Fibroblast of skin of left biceps (primary cell): ENCODE data around the gene SRCIN1.

Experiments
- DNase-seq, 2 experiments: peaks; one replicate each; pipeline ENCODE4 v3.0.0-alpha.2; 2013; ENCODE audit warnings: low read depth in 2 of 2

The SRCIN1 gene

DNA sequence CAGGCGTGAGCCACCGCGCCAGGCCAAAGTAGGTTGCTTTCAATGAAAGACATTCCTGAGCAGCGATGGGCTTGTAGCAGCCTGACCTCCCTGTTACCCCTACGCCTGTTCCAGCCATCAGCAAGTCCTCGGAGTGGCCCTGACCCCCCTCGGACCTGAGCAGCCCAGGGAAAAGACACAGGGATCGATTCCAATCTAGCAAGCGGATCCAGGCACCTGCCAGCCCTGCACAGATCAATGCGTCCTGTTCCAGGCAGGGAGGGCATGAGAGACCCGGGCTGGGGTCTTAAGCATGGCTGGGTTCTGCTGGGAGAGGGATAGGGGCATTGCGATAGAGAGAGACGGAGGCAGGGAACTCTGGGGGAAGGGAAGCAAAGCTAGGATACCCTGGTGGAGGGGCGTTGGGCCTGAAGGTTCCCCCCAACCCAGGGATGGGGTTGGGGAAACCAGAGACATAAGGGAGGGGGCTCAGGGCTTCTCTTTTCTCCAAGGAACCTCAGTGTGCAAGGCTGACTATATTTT is 21.9 kb downstream of the SRCIN1 start:
- DNase-seq, result no peak

- no peak for DNase-seq
These were observed 22.6 kb downstream of the SRCIN1 start for GRCh38 chr17:38583176-38583575.

DNA sequence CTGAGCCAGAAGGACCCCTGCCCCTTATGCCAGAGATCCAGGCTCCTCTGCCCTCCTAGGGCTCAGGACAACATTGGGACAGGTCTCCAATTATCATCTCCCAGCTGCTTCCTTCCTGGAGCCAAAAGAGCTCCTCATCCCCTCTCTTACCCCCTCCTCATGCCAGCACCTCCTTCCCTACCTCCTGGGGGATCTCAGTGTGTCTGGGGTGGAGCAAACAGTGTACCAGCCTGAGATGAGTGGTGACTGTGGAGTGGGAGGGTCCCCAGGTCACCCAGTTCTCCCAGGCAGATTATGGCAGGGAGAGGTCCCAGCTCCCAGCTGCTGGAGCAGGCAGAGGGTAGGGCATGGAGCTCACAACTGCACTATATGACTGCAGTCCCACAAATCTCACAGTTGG is 23.7 kb downstream of the SRCIN1 start:
- no peak for DNase-seq

- no peak for DNase-seq
These were observed 25.8 kb downstream of the SRCIN1 start for GRCh38 chr17:38579934-38580333.

- no peak for DNase-seq
These were observed 26.7 kb downstream of the SRCIN1 start for GRCh38 chr17:38579083-38579480.

DNA sequence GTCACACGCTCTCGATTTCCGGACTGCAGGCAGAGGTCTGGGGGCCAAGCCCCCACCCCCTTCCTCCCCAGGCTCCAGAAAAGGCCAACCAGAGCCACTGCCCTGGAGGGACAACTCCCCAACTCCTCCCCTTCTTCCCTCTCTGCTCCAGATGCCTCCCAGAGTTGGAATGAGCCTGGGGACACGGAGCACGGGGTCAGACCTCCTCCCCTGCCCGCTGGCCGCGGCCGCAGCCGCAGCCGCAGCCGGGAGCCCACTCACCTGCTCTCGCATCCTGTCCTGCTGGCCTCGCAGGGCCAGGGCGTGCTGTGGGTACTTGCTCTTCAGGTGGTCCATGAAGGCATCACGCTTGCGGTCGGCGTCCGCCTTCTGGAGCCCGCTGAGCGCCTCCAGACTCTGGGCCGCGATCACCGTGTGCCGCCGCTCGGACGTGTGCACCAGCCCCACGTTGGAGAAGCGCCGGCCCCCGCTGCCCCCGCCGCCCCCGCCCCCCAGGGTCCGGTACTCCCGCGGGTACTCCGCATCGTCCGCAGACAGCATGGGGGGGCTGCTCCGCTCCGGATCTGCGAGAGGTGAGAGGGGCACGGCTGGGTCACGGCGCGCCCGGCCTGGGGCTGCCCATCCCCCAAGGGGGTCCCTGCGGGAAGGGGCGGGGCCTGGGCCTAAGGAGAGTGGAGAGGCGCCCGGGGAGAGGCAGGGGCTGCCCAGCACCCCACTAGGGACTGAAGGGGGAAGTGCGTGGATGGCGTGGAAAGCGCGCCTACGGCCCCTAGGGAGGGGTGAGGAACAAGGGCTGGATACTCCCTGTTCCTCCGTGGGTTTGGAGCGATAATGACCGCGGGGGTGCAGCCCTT is 27.3 kb downstream of the SRCIN1 start:
- DNase-seq, result no peak

DNA sequence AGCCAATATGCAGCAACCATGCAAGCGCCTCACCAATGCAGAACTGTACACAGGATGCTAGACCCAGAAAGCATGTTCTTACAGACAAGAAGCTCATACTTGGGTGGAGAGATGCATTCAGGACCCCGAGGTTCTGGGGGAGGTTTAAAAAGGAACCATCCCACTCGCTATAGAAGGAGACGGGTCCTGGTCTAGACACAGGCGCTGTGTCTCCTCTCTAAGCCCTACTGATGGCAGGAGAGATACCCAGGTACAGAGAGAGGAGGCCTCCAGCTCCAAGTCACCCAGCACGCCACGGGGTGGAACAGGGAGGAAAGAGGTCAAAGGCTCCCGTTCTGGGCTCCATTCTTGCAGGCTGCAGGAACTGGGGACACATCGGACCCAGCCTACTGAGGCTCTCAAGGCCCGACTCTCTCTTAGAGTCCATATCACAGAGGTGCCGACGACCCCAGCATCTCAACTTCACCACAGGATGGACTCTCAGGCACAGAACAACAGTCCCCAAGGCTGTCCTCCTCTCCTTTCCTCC is 28.0 kb downstream of the SRCIN1 start:
- no peak for DNase-seq

DNA sequence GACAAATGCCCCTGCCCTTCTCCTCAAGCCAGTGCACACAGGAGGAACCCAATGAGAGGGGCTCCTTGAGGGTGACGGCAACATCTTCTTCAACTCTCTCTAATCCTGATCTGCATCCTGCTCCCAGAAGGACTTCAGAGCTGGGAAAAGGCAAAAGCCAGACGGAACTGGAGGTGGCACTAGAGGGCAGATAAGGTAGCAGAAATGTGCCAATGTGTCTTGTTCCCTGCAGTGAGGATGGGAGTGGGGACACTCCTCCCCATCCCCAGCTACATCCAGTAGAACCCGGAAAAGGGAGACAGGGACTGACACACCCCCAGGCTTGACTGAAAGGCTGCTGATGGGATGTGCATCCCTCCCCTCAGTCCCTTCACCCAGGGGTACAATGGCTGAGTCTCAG is 28.5 kb downstream of the SRCIN1 start:
- DNase-seq, result no peak

DNA sequence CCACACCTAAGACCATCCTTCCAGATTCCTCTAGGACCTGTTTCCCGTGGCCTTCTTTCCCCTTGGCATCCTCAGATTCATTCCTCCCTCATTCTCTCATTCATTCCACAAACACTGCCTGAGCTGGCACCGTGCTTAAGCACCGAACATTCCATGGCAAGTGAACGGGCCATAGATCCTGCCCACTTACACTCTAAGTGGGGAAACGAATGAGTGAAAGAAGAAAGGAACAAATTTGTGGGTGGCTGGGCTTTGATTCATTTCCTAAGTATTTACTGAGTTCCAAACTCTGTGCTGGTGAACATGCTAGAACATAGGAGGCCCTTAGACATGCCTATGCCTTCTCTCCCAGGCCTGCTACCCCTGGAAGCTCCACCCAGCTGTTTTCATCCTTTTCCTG is 30.0 kb downstream of the SRCIN1 start:
- no peak for DNase-seq

GRCh38 chr17:38574712-38575111 is 31.0 kb downstream of the SRCIN1 start:
- DNase-seq, result no peak

DNA sequence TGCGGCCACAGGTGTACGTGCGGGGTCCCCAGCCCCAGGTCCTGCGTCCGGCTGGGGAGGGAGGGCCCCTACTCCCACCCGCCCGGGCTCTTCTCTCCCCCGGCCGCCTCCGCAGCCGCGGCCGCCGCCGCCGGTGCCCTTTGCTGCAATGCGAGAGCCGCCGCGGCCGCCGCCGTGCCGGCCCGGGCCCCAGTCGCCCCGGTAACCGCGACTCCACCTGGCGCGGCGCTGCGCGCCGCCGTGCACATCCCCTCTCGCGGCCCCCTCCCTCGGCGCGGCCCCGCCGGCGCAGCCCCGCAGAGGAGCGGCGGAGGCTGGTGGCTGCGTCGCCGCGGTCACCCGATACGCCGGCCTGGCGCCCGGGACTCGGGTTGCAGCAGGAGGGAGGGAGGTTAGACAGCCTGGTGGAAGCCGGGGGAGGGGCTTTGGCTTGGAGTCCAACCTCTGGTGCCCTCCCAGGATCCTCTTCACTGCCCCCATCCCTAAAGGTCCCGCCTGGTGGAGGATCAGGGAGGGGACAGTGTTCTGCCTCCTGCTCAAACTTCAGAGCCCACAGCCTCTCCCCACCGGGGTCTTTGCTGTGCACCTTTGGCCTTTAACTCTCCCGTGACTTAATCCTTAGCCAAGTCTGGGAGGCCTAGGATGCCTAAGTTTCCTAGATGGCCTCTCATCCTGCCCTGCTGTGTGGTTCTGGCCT is 32.9 kb downstream of the SRCIN1 start:
- DNase-seq, result no peak

DNA sequence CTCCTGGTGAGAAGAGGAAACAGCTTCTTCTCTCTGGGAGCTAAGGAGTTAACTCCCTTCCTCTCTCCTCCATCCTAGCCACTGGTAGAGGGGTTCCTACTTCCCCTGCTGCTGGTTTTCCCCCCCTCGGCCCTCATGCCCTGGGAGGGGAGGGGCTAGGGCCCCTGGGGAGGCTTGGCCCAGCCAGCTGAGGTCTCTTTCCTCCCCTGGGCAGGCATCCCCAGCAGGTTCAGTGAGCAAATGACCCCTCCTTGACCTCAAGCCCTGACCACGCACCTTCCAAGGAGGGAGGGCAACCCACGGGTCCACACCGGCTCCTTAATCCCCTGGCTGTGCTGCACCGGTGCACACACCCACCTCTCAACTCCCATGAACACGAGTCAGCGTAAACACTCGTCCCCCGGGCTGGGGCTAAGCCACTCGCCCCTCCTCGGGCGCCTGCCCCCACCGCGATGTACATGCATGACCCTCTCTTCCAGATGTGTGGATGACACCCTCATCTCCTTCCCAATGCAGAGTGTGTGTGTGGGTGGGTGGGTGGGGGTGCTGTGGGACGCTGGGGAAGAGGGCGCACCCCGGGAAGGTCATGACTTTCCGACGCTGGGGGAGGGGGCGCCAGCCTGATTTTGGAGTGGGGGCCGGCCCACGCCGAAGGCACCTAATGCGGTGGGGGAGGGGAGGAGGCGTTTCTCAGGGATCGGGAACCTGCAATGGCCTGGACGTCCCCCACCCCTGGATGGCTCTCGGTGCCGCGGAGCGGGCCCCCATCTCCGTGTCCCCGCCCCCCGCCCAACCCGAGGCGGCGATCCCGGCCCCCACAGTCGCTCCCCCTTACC is 33.7 kb downstream of the SRCIN1 start:
- no peak for DNase-seq

- no peak for DNase-seq
These were observed 35.8 kb downstream of the SRCIN1 start for GRCh38 chr17:38569701-38570512.

DNA sequence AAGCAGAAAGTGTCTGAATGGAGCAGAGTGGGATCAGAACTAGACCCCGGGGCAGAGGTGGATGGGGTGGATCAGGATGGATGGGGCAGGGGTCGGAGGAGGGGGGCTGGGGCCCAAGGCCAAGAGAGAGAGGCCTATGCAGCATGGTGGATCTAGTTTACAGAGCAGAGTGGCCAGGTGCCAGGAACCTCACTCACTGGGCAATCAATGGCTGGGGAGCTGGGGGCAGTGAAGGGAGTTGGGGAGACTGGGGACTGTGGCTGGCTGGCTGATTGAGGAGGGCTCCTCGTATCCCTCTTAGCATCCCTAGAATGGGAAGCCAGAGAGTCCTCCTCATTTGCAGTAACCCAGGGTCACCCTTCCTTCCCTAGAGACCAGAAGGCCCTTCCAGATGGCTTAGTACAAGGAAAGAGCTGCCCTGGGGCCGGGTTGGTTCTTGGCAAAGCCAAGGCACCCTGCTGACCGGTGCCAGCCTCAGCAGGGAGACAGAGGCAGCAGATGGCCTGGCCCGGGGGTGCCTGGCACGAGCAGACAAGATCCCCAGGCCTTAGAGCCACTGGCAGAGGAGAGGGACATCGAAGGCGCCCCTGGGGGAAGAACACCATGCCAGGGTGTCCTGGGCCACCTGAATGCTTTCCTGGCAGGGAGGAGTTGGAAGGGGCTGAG is 36.8 kb downstream of the SRCIN1 start:
- DNase-seq, result no peak

DNA sequence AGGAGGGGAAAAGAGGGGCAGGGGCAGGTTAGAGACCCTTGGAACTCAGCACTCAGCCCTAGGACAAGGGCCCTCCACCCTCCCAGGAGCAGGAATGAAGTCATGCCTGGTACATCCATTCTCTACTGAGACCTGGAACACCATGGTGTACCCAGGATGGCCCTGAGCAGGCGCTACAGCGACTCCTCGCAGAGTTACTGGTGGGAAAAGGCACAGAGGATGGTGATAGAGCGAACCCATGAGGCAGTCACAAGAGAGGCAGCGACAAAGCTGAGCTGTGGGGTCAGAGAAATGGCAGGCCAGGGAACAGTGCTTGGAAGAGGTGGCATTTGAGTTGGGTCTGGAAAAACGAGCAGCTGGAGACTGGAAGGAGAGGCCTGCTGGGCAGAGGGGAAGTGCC is 37.5 kb downstream of the SRCIN1 start:
- no peak for DNase-seq

- no peak for DNase-seq
These were observed 38.4 kb downstream of the SRCIN1 start for GRCh38 chr17:38567350-38567749.

GRCh38 chr17:38566666-38567031 is 39.1 kb downstream of the SRCIN1 start:
- DNase-seq, result no peak

GRCh38 chr17:38565853-38566665 is 39.7 kb downstream of the SRCIN1 start:
- DNase-seq, result no peak

GRCh38 chr17:38564869-38565268 is 40.9 kb downstream of the SRCIN1 start:
- no peak for DNase-seq
